SIG-M5 treated with dmso at 0.1 percent for 504 hours (cell line): ENCODE data around the gene PRRT4.

Experiments used
- DNase-seq: peaks from one replicate; lab custom pipeline; 2025; ENCODE audit not compliant: unreplicated experiment; lab: John Stamatoyannopoulos, UW

PRRT4 gene

GRCh38 chr7:128350708-128351295, 10.7 kb downstream of the PRRT4 start:
- no peak for DNase-seq

GRCh38 chr7:128349466-128349825, 12.0 kb downstream of the PRRT4 start:
- DNase-seq, result no peak

GRCh38 chr7:128347647-128348097, 13.8 kb downstream of the PRRT4 start:
- DNase-seq, result peak; percentile 30

GRCh38 chr7:128344431-128344774, 17.1 kb downstream of the PRRT4 start:
- DNase-seq, result no peak

- DNase-seq, result peak; percentile 93
Observed at GRCh38 chr7:128343554-128344430, 17.7 kb downstream of the PRRT4 start, which contains the start of gene RBM28. TSS of gene RBM28 (minus strand) at chr7:128343908. CDS start at chr7:128343793, 115 bp downstream.

GRCh38 chr7:128341733-128342132, 19.8 kb downstream of the PRRT4 start:
- no peak for DNase-seq

GRCh38 chr7:128335730-128336129, 25.8 kb downstream of the PRRT4 start:
- DNase-seq, result no peak

GRCh38 chr7:128324368-128324680, 37.2 kb downstream of the PRRT4 start:
- no peak for DNase-seq

- DNase-seq, result no peak
Observed at GRCh38 chr7:128323459-128324367, 37.8 kb downstream of the PRRT4 start.

- no peak for DNase-seq
Observed at GRCh38 chr7:128323040-128323439, 38.5 kb downstream of the PRRT4 start.

GRCh38 chr7:128322040-128322643, 39.3 kb downstream of the PRRT4 start:
- DNase-seq, result peak; percentile 65

GRCh38 chr7:128321044-128321422, 40.5 kb downstream of the PRRT4 start:
- no peak for DNase-seq

GRCh38 chr7:128318691-128319090, 42.8 kb downstream of the PRRT4 start:
- no peak for DNase-seq

GRCh38 chr7:128311013-128311412, 50.5 kb downstream of the PRRT4 start:
- DNase-seq, result no peak

- no peak for DNase-seq
Observed at GRCh38 chr7:128310499-128310898, 51.0 kb downstream of the PRRT4 start.

GRCh38 chr7:128309976-128310375, 51.5 kb downstream of the PRRT4 start:
- no peak for DNase-seq

- DNase-seq, result no peak
Observed at GRCh38 chr7:128309124-128309523, 52.4 kb downstream of the PRRT4 start.

- no peak for DNase-seq
Observed at GRCh38 chr7:128307061-128307460, 54.4 kb downstream of the PRRT4 start.

- no peak for DNase-seq
Observed at GRCh38 chr7:128304212-128304611, 57.3 kb downstream of the PRRT4 start.

- DNase-seq, result no peak
Observed at GRCh38 chr7:128303643-128304042, 57.8 kb downstream of the PRRT4 start.

- DNase-seq, result no peak
Observed at GRCh38 chr7:128303133-128303532, 58.4 kb downstream of the PRRT4 start.
